GM23248 (cell line): ENCODE data around the gene MALAT1.

ENCODE experiments used
- EZH2 ChIP-seq: fragments of 200-600 bp; sonication (generic); IDR thresholded peaks from 2 replicates; pipeline ENCODE4 v1.6.1; 2018; ENCODE audit warnings: antibody characterized with exemption, mild to moderate bottlenecking; ENCODE audit not compliant: insufficient read depth, poor library complexity, severe bottlenecking
- EZH2phosphoT487 ChIP-seq: fragments of 200-600 bp; sonication (generic); IDR thresholded peaks from 2 replicates; pipeline ENCODE4 v1.6.1; 2018; ENCODE audit warnings: antibody characterized with exemption, moderate library complexity, mild to moderate bottlenecking, low read depth; ENCODE audit not compliant: insufficient read depth

- TF ChIP-seq EZH2 (no peak), EZH2phosphoT487 (no peak)
These were observed 6.0 kb upstream of the MALAT1 start for GRCh38 chr11:65492637-65493366.
